Activated T-helper 1 cell treated with Interleukin-2 at 50 U/mL for 16 hours (primary cell): ENCODE measurements around the gene ZDHHC14.
"Not testable (repeated sequence)": the region's sequence is repeated elsewhere in the genome, so short reads cannot be mapped to it uniquely, and the experiment has no call there.

ENCODE experiments used
- DNase-seq: peaks from one replicate; pipeline ENCODE4 v3.0.0-alpha.2; 2020; ENCODE audit warnings: low read depth

ZDHHC14 gene

GRCh38 chr6:157445277-157446009 is 64.5 kb downstream of the ZDHHC14 start:
- no peak for DNase-seq

GRCh38 chr6:157447735-157448134 is 66.7 kb downstream of the ZDHHC14 start:
- DNase-seq = no peak

- no peak for DNase-seq
Observed at GRCh38 chr6:157449610-157450009, 68.6 kb downstream of the ZDHHC14 start.

DNA sequence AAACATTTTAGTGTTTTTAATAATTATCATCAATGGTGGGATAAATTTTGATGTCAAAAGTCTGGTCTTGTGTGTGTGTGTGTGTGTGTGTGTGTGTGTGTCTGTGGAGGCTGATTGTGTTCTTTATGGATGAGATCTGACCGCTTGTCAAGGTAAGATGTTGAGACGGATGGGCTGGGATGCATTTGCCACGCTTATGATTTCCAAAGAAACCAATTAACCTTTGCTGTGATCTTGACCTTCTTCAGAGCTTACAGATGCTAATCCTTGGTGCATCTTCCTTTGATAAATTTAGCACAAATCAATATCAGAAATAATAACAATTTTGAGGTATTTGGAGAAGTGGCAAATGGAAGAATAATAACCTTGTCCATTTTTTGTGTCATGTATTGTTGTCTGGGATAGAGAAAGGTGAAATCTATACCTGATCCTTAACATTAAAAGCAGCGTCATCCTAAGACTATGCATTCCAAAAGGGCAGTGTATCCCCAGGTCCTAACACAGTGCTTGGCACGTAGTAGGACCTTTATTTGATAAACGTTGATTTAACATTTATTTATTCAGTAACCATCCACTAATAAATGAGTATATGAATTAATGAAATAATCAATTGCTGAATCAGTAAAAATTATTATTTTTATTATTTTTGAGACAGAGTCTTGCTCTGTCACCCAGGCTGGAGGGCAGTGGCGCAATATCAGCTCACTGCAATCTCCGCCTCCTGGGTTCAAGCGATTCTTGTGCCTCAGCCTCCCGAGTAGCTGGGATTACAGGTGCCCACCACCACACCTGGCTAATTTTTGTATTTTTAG is 70.1 kb downstream of the ZDHHC14 start:
- DNase-seq = no peak

GRCh38 chr6:157452096-157452495 is 71.1 kb downstream of the ZDHHC14 start:
- no peak for DNase-seq

- DNase-seq = no peak
Observed at GRCh38 chr6:157453131-157453530, 72.1 kb downstream of the ZDHHC14 start.

GRCh38 chr6:157453978-157454377 is 73.0 kb downstream of the ZDHHC14 start:
- DNase-seq = no peak

DNA sequence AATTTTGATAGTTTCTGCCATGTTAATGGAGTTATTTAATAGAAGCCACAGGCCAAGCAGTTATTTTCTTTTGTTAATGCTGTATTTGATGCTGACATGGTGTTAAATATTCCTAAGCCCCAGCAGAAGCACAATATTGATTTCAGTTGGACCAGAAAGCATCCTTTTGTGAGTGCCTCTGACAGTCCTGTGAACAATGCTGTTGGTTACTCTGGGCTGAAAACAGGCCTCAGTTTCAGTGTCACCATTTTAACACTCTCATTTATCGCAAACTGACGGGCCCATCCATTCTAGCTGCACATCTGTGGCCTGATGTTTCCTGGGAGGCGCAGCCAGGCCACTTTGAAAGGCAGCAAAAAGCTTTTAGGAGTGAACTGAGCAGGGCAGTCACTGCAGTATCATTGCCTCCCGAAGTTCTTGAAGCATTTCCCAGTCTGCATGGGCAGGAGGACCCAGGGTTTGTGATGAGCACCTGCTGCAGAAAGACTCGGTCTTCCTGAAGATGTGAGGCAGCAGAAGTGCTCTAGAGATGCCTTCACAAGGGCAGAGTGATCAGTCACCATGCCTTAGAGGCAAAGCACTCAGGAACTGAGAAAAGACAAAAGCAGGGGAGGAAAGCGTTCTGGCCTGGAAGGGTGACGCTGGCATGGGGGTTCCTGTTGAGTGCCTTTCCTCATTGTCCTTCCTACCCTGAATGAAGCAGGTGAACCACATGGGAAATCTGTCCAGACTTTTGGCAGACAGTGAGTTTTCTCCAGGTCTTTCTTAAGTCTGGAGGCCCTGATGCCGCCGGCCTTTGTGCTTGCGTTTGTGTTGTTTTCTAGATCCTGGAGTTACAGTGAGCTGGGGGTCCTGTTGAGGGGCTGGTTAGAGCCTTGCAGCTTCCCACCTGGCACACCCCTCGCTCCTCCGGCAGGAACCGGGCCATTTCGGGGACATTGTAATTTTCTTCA is 74.0 kb downstream of the ZDHHC14 start:
- DNase-seq = no peak

DNA sequence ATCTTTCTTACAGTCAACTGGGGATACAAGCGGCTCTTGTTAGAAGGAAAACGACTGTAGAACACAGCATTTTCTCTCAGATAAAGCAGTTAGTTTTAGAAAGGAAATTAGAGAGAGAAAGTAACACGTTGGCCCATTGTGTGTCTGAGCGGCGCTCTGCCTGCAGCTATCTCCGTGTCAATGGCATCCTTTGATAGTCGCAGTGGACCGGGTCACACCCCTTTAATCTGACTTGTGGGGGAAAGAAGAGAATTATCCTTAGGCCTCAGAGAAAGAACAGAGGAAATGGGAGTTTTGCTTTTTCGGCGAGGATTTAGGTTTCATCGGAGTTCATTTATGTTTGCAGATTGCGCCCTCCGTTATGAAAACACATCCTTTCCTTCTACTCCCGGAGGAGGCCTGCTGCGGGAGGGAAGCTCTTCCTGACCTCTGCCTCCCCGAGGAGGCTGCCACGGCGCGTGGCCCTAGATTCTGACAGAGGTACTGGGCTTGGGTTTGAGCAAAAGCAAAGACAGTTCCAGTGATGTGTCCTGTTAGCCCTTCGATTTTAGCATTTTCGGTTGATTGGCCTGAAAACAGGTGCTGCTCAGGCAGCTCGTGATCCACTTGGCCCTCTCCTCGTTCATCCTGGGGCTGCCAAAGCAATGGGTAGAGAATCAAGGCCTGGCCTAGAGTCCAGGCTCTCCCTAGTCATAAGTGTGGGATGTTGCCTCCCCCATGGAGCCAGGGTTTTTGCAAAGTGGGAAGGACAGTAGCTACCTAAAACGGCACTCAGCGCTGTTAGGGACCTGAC is 74.9 kb downstream of the ZDHHC14 start:
- no peak for DNase-seq

DNA sequence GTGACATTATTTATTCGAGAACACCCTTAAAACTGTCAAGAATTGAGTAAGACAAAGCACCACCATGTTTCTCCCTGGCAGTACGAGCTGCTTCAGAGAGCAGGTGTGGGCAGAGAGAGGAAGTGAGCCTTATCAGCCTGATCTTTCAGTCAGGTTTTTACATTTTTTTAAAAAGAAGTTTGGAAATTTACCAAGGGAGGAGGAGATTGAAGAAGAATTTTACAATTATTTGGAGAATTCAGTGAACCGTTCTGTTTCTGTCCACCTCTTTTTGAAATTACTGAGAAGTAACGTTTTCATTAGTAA is 75.5 kb downstream of the ZDHHC14 start:
- no peak for DNase-seq

DNA sequence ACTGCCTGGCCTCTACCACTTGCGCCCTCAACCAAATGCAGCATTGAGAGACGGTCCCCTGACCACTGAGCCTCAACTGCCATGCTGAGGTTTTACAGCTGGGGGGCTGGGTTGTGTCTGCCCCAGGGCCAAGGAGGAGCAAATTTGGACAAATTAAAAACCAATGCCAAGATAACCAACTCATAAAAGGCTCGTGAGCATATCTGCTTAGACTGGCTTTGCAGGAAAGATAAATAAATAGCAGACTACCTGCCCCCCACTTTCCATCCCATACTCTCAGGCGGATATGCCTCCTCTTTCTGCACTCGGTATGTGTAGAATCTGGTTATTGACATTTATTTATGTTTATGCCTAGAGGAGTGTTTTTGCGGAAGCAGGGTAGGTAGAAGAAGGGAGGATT is 76.8 kb downstream of the ZDHHC14 start:
- DNase-seq = no peak

DNA sequence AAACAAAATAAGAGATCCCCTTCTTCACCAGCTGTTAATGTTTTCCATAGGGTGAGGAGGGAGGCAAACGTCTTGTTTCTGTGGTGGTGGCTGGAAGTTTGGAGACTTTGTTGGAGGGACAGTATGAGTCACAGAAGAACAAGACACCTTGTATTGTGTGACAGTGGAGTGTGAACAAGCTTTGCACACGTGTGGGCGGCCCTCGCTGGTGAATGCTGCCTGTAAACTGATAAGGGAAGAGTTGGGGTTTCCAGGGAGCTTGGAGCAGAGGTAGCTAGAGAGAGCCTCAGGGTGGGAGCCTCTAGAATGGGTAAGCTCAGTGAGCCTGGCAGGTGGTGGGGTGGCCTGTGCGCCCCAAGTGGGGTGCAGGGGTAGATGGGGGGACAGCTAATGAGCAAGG is 78.3 kb downstream of the ZDHHC14 start:
- DNase-seq = no peak

DNA sequence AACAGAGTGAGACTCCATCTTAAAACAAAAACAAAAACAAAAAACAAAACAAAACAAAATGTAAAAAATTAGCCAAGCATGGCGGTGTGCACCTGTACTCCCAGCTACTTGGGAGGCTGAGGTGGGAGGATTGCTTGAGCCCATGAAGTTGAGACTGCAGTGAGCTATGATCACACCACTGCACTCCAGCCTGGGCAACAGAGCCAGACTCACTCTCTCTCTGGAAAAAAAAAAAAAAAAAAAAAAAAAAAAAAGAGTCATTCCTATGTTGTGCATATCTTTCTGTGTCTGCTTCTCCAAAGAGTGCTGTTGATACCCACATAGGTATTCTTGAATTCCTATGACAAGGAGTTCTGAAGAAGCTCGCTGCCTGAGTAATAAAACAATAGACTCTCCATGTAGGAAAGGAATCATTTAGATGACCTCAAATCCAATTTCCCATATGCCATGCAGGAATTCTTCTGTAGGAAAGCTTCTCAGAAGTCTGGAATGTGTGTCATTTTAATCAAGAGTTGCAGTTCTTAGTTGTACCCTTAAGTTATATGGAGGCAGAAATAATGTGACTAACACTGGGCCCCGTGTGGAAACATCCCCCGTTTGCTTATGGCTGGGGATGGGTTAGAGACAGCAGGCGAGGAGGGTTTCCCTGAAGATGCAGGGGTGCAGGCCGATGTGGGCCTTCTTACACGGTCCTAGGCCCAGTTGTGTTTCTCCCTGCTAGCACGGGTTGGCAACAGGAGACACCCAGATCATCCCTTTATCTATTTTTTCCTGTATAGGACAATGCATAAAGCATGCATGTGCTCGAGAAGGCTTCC is 79.4 kb downstream of the ZDHHC14 start:
- DNase-seq = no peak

- DNase-seq = no peak
Observed at GRCh38 chr6:157461000-157461915, 80.3 kb downstream of the ZDHHC14 start.

GRCh38 chr6:157462956-157463742 is 82.2 kb downstream of the ZDHHC14 start:
- no peak for DNase-seq

DNA sequence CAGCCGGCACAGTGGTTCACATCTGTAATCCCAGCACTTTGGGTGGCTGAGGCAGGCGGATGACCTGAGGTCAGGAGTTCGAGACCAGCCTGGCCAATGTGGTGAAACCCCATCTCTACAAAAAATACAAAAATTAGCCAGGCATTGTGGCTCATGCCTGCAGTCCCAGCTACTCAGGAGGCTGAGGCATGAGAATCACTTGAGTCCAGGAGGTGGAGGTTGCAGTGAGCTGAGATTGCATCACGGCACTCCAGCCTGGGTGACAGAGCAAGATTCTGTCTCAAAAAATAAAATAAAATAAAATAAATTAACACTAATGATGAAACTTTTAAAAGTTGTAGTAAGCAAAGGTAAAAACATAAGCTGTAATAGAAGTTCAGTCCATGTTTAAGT is 82.7 kb downstream of the ZDHHC14 start:
- DNase-seq = not testable (repeated sequence)

GRCh38 chr6:157464653-157465535 is 83.9 kb downstream of the ZDHHC14 start:
- no peak for DNase-seq

DNA sequence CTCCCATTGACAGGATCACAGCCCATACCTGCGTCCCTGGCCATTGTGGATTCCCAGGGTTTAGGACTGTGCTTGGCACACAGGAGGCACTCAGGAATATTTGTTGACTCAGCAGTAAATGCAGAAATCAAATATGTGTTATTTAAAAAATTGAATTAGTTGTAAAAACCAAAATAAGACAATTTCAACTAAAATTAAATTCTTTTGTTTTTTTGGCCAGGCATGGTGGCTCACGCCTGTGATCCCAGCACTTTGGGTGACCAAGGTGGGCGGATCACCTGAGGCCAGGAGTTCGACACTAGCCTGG is 85.3 kb downstream of the ZDHHC14 start:
- DNase-seq = no peak
